Cardiac muscle cell (in vitro differentiated cells and primary cell): ENCODE results near the gene PIGL. TPM values are rescaled to one million over a fixed set of nuclear protein-coding genes. Genes with fewer than 3 reads are reported as not detected.

Source experiments
- DNase-seq, 2 donors: peaks; one replicate each; pipeline versions ENCODE4 v3.0.0 to v3.0.0-alpha.2; 2010 to 2017; ENCODE audit warnings: low read depth in 1 of 2, low spot score in 1 of 2
- H3K27ac ChIP-seq: fragments of 200-600 bp; sonication (generic); 2 replicates; pipeline ENCODE4 v1.5.1; 2016
- H3K27me3 ChIP-seq: fragments of 200-600 bp; sonication (generic); 2 replicates; pipeline ENCODE4 v1.6.0; 2016; ENCODE audit warnings: control low read depth
- H3K36me3 ChIP-seq: fragments of 200-600 bp; sonication (generic); 2 replicates; pipeline ENCODE4 v1.5.1; 2016; ENCODE audit warnings: control low read depth
- H3K4me1 ChIP-seq: fragments of 200-600 bp; sonication (generic); 2 replicates; pipeline ENCODE4 v1.8.1; 2017; ENCODE audit warnings: low read depth, mild to moderate bottlenecking, mixed run types
- H3K4me3 ChIP-seq: fragments of 200-600 bp; sonication (generic); 2 replicates; pipeline ENCODE4 v1.5.1; 2016; ENCODE audit warnings: mild to moderate bottlenecking
- H3K9me3 ChIP-seq: fragments of 200-600 bp; sonication (generic); 2 replicates; pipeline ENCODE4 v1.5.1; 2017; ENCODE audit warnings: low read depth, mild to moderate bottlenecking, control low read depth
- CTCF ChIP-seq: IDR thresholded peaks from 2 replicates; pipeline ENCODE4 v1.5.1; 2012; ENCODE audit warnings: low read depth, mild to moderate bottlenecking, low read length
- polyA plus RNA-seq: library from polyadenylated mRNA; unstranded; fragments of >200 nt; fragmentation: Nextera tagmentation; extraction: Ambion mirVana; gene quantifications from 2 replicates; pipeline ENCODE4 v1.2.1, GENCODE V29; 2016
- total RNA-seq: library from RNA; depleted of rRNA; stranded (reverse); fragments of >200 nt; gene quantifications from 2 replicates; pipeline ENCODE4 v1.2.3, GENCODE V29; 2016

PIGL gene
- total and polyA plus RNA-seq, 2 experiments from 2014 or later = 28.8 to 67.4 TPM

- peaks cover 21% of the 10 kb centered on the region for H3K36me3 ChIP-seq
- TF ChIP-seq CTCF = no peak
- no peak overlapping the region for H3K4me3 ChIP-seq
- no peak overlapping the region for H3K27ac ChIP-seq
- H3K27me3 ChIP-seq = no peaks in the 10 kb centered on the region
- no peaks in the 10 kb centered on the region for H3K4me1 ChIP-seq
- no peak for DNase-seq
- H3K9me3 ChIP-seq = no peaks in the 10 kb centered on the region
These were observed 126.6 kb downstream of the PIGL start for GRCh38 chr17:16343569-16343968.

- DNase-seq = no peak
- Histone ChIP-seq H3K27me3 (no peaks in the 10 kb centered on the region), H3K4me3 (no peak overlapping the region), H3K9me3 (no peaks in the 10 kb centered on the region), H3K27ac (no peak overlapping the region), H3K4me1 (no peaks in the 10 kb centered on the region), H3K36me3 (peaks cover 25% of the 10 kb centered on the region)
- TF ChIP-seq CTCF = no peak
These were observed 128.6 kb downstream of the PIGL start for GRCh38 chr17:16345565-16345964.

GRCh38 chr17:16346721-16347271 is 129.8 kb downstream of the PIGL start:
- Histone ChIP-seq H3K27me3 (no peaks in the 10 kb centered on the region), H3K4me1 (peaks cover 1% of the 10 kb centered on the region), H3K36me3 (peaks cover 25% of the 10 kb centered on the region), H3K27ac (no peak overlapping the region), H3K9me3 (no peaks in the 10 kb centered on the region), H3K4me3 (no peak overlapping the region)
- no peak for TF ChIP-seq CTCF
- DNase-seq = no peak

- peaks cover 19% of the 10 kb centered on the region for H3K36me3 ChIP-seq
- no peak for TF ChIP-seq CTCF
These were observed 131.6 kb downstream of the PIGL start for GRCh38 chr17:16348586-16348985.

GRCh38 chr17:16349431-16349830 is 132.4 kb downstream of the PIGL start:
- H3K27ac ChIP-seq = no peak overlapping the region
- no peaks in the 10 kb centered on the region for H3K27me3 ChIP-seq
- H3K4me3 ChIP-seq = no peak overlapping the region
- no peaks in the 10 kb centered on the region for H3K9me3 ChIP-seq
- peaks cover 3% of the 10 kb centered on the region for H3K4me1 ChIP-seq
- H3K36me3 ChIP-seq = peaks cover 13% of the 10 kb centered on the region
- no peak for DNase-seq
- no peak for TF ChIP-seq CTCF

More at GRCh38 chr17:16348586-16348985, 131.6 kb downstream of the PIGL start:
- DNase-seq = no peak
- Histone ChIP-seq H3K4me3 (no peak overlapping the region), H3K4me1 (peaks cover 3% of the 10 kb centered on the region), H3K27me3 (no peaks in the 10 kb centered on the region), H3K27ac (no peak overlapping the region), H3K9me3 (no peaks in the 10 kb centered on the region)
